ENCODE measurements around the gene JMJD8.

DNA sequence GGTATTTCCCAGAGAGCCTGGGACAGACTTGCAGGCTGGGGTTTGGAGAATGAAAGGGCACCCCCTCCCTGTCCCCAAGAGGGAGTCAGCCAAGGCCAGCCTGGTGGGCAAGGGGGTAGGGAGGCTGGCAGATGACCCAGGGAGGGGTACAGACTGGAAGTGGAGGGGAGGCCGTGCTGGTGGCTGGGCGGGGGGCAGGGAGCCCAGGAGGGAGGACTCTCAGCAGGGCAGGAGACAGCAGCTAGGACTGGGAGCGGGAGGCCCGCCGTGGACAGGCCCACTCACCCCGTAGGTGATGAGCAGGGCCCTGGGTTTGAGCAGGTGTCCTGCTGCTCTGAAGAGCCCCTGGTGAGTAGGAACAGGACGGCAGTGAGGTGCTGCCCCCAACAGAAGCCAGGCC lies 49.1 kb downstream of the JMJD8 start:
- TF ChIP-seq EP300 (IDR thresholded peaks at IDR 0.05; ENCODE audit: low read depth): no peak
- no peak for TF ChIP-seq POLR2AphosphoS5 (IDR thresholded peaks at IDR 0.05)
- TF ChIP-seq, protein P1, sequence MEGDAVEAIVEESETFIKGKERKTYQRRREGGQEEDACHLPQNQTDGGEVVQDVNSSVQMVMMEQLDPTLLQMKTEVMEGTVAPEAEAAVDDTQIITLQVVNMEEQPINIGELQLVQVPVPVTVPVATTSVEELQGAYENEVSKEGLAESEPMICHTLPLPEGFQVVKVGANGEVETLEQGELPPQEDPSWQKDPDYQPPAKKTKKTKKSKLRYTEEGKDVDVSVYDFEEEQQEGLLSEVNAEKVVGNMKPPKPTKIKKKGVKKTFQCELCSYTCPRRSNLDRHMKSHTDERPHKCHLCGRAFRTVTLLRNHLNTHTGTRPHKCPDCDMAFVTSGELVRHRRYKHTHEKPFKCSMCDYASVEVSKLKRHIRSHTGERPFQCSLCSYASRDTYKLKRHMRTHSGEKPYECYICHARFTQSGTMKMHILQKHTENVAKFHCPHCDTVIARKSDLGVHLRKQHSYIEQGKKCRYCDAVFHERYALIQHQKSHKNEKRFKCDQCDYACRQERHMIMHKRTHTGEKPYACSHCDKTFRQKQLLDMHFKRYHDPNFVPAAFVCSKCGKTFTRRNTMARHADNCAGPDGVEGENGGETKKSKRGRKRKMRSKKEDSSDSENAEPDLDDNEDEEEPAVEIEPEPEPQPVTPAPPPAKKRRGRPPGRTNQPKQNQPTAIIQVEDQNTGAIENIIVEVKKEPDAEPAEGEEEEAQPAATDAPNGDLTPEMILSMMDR (IDR thresholded peaks at IDR 0.05): no peak
- TF ChIP-seq POLR2A (IDR thresholded peaks at IDR 0.05): no peak

Measured in transverse colon (tissue), 4 donors.